H9 (cell line): Measurements from ENCODE around the gene IGF2. TPM values are rescaled to one million over a fixed set of nuclear protein-coding genes. Genes with fewer than 3 reads are reported as not detected.

Experiments used
- DNase-seq: peaks from one replicate; pipeline ENCODE4 v3.0.0-alpha.2; 2017
- H2AFZ ChIP-seq: one replicate; pipeline ENCODE4 v1.6.1; 2013; ENCODE audit warnings: mild to moderate bottlenecking, low read length, control low read depth, moderate library complexity
- H2AK5ac ChIP-seq: 2 replicates; pipeline ENCODE4 v1.6.1; 2013; ENCODE audit warnings: low read length, control low read depth, mixed read lengths; ENCODE audit not compliant: insufficient read length
- H2BK120ac ChIP-seq: one replicate; pipeline ENCODE4 v1.6.1; 2013; ENCODE audit warnings: low read depth, mild to moderate bottlenecking, low read length, control low read depth, inconsistent platforms; ENCODE audit not compliant: poor library complexity, severe bottlenecking
- H2BK12ac ChIP-seq: 2 replicates; pipeline ENCODE4 v1.6.1; 2013; ENCODE audit warnings: low read length, control low read depth, mixed read lengths, low read depth; ENCODE audit not compliant: insufficient read length
- H2BK15ac ChIP-seq: 2 replicates; pipeline ENCODE4 v1.6.1; 2013; ENCODE audit warnings: low read depth, low read length, control low read depth
- H2BK20ac ChIP-seq: one replicate; pipeline ENCODE4 v1.6.1; 2013; ENCODE audit warnings: low read depth, mild to moderate bottlenecking, low read length, control low read depth, inconsistent platforms; ENCODE audit not compliant: poor library complexity, severe bottlenecking
- H2BK5ac ChIP-seq: 2 replicates; pipeline ENCODE4 v1.6.1; 2013; ENCODE audit warnings: low read length, control low read depth, mixed read lengths; ENCODE audit not compliant: insufficient read length
- H3K14ac ChIP-seq: 2 replicates; pipeline ENCODE4 v1.6.1; 2013; ENCODE audit warnings: low read length, control low read depth; ENCODE audit not compliant: insufficient read depth
- H3K18ac ChIP-seq: 2 replicates; pipeline ENCODE4 v1.6.1; 2013; ENCODE audit warnings: low read depth, mild to moderate bottlenecking, mixed read lengths, low read length, control low read depth; ENCODE audit not compliant: insufficient read length
- H3K23ac ChIP-seq: 2 replicates; pipeline ENCODE4 v1.6.1; 2013; ENCODE audit warnings: low read length, control low read depth, mixed read lengths, low read depth; ENCODE audit not compliant: insufficient read length
- H3K23me2 ChIP-seq: 2 replicates; pipeline ENCODE4 v1.6.1; 2013; ENCODE audit warnings: low read depth, mild to moderate bottlenecking, mixed read lengths, low read length, control low read depth; ENCODE audit not compliant: insufficient read length, poor library complexity, severe bottlenecking
- H3K27ac ChIP-seq: 2 replicates; pipeline ENCODE4 v1.5.1; 2013; ENCODE audit warnings: low read length, control low read depth, mixed read lengths, low read depth; ENCODE audit not compliant: insufficient read length
- H3K27me3 ChIP-seq: 2 replicates; pipeline ENCODE4 v1.6.1; 2013; ENCODE audit warnings: low read length, control low read depth, inconsistent platforms; ENCODE audit not compliant: insufficient read depth
- H3K4ac ChIP-seq: 2 replicates; pipeline ENCODE4 v1.6.1; 2013; ENCODE audit warnings: low read depth, mild to moderate bottlenecking, control low read depth, inconsistent platforms, low read length, moderate library complexity
- H3K4me1 ChIP-seq: 2 replicates; pipeline ENCODE4 v1.6.1; 2013; ENCODE audit warnings: low read length, control low read depth, inconsistent platforms; ENCODE audit not compliant: insufficient read depth
- H3K4me2 ChIP-seq: 2 replicates; pipeline ENCODE4 v1.6.1; 2013; ENCODE audit warnings: low read length, control low read depth, mixed read lengths; ENCODE audit not compliant: insufficient read length, insufficient read depth
- H3K56ac ChIP-seq: 2 replicates; pipeline ENCODE4 v1.6.1; 2013; ENCODE audit warnings: low read depth, mild to moderate bottlenecking, mixed read lengths, low read length, control low read depth; ENCODE audit not compliant: insufficient read length
- H3K79me1 ChIP-seq: 2 replicates; pipeline ENCODE4 v1.6.1; 2013; ENCODE audit warnings: low read depth, mild to moderate bottlenecking, moderate library complexity, low read length, control low read depth, inconsistent platforms; ENCODE audit not compliant: insufficient read depth, poor library complexity, severe bottlenecking
- H3K79me2 ChIP-seq: 2 replicates; pipeline ENCODE4 v1.6.1; 2013; ENCODE audit warnings: low read length, control low read depth, inconsistent platforms; ENCODE audit not compliant: insufficient read depth
- H3K9ac ChIP-seq: 2 replicates; pipeline ENCODE4 v1.6.1; 2013; ENCODE audit warnings: low read length, control low read depth, mixed read lengths; ENCODE audit not compliant: insufficient read length; ENCODE audit errors: extremely low read depth
- H3K9me3 ChIP-seq: one replicate; pipeline ENCODE4 v1.6.1; 2013; ENCODE audit warnings: low read depth, low read length, inconsistent platforms; ENCODE audit not compliant: control insufficient read depth
- H3T11ph ChIP-seq: one replicate; pipeline ENCODE4 v1.6.1; 2013; ENCODE audit warnings: mild to moderate bottlenecking, low read length, control low read depth, inconsistent platforms
- H4K20me1 ChIP-seq: one replicate; pipeline ENCODE4 v1.6.1; 2013; ENCODE audit not compliant: control insufficient read depth, insufficient read length, insufficient read depth
- H4K5ac ChIP-seq: 2 replicates; pipeline ENCODE4 v1.6.1; 2013; ENCODE audit warnings: low read depth, mild to moderate bottlenecking, mixed read lengths, low read length, control low read depth; ENCODE audit not compliant: insufficient read length
- H4K8ac ChIP-seq: replicated peaks from 2 replicates; pipeline ENCODE4 v1.6.1; 2013; ENCODE audit warnings: low read length, control low read depth, mixed read lengths, low read depth; ENCODE audit not compliant: insufficient read length
- H4K91ac ChIP-seq: 2 replicates; pipeline ENCODE4 v1.6.1; 2013; ENCODE audit warnings: low read depth, mild to moderate bottlenecking, moderate library complexity, mixed read lengths, low read length, control low read depth; ENCODE audit not compliant: insufficient read length
- H3K27ac Mint-ChIP-seq, 3 experiments: 2 replicates in 2 of 3; 3 replicates in 1 of 3; pipeline ENCODE4 v1.8.0; 2020 to 2021; ENCODE audit warnings: mixed read lengths in 3 of 3, mild to moderate bottlenecking in 1 of 3, moderate library complexity in 1 of 3
- H3K27me3 Mint-ChIP-seq: 2 replicates; pipeline ENCODE4 v1.8.0; 2021; ENCODE audit warnings: low read depth, mild to moderate bottlenecking, moderate library complexity, mixed read lengths
- H3K36me3 Mint-ChIP-seq, 3 experiments: 2 replicates in 2 of 3; 3 replicates in 1 of 3; pipeline ENCODE4 v1.8.0; 2020 to 2021; ENCODE audit warnings: low read depth in 3 of 3, mixed read lengths in 3 of 3; ENCODE audit not compliant: insufficient read depth in 1 of 3
- H3K4me1 Mint-ChIP-seq, 2 experiments: 2 replicates each; pipeline ENCODE4 v1.8.0; 2020; ENCODE audit warnings: mixed read lengths in 2 of 2
- H3K4me3 Mint-ChIP-seq, 2 experiments: 2 replicates in 1 of 2; 3 replicates in 1 of 2; pipeline ENCODE4 v1.8.0; 2020 to 2021; ENCODE audit warnings: mild to moderate bottlenecking in 2 of 2, mixed read lengths in 2 of 2, moderate library complexity in 1 of 2
- H3K9me3 Mint-ChIP-seq, 2 experiments: 2 replicates in 1 of 2; 3 replicates in 1 of 2; pipeline ENCODE4 v1.8.0; 2020; ENCODE audit warnings: mild to moderate bottlenecking in 2 of 2, mixed read lengths in 2 of 2, moderate library complexity in 1 of 2
- CTCF ChIP-seq: fragments of 200-600 bp; sonication (generic); conservative IDR thresholded peaks from 3 replicates; pipeline ENCODE4 v1.8.0; 2021; ENCODE audit warnings: antibody characterized with exemption, mild to moderate bottlenecking
- WGBS: extraction: QIAGEN DNeasy Blood & Tissue Kit; methylation state at CpG from one replicate; pipeline ENCODE4 v1.1.7; 2013; ENCODE audit warnings: missing lambda C conversion rate, low lambda C conversion rate, mixed read lengths; ENCODE audit not compliant: insufficient read length; ENCODE audit errors: extremely low coverage; 5-methylcytosine and 5-hydroxymethylcytosine counted together
- total RNA-seq: library from RNA; stranded (reverse); gene quantifications from 2 replicates; pipeline ENCODE4 v1.2.1, GENCODE V29; 2021

IGF2 gene
- total RNA-seq, 1 experiment from 2014 or later, result 2.8 TPM

- H3T11ph ChIP-seq, result no peak overlapping the region
- no peak overlapping the region for H2BK5ac ChIP-seq
- H3K4me2 ChIP-seq, result no peak overlapping the region
- no peaks in the 10 kb centered on the region for H3K23me2 ChIP-seq
- H3K14ac ChIP-seq, result no peak overlapping the region
- no peak overlapping the region for H3K9ac ChIP-seq
- no peaks in the 10 kb centered on the region for H3K4me1 ChIP-seq
- no peaks in the 10 kb centered on the region for H4K20me1 ChIP-seq
- no CpG with 5 or more reads among the region's 18 CpGs for WGBS
- no peaks in the 10 kb centered on the region for H3K9me3 ChIP-seq
- H3K27ac Mint-ChIP-seq, result peak overlapping the region in 1 of 3 experiments; percentile 49; a peak in 1 of 7 replicates
- no peak overlapping the region for H2AK5ac ChIP-seq
- H3K36me3 Mint-ChIP-seq, result peaks cover 0 to 3% (median 3%) of the 10 kb centered on the region in 3 experiments; a peak in 2 of 7 replicates
- H3K79me1 ChIP-seq, result no peaks in the 10 kb centered on the region
- no peak overlapping the region for H3K56ac ChIP-seq
- no peak overlapping the region for H3K23ac ChIP-seq
- no peak overlapping the region for H2BK120ac ChIP-seq
- no peak overlapping the region for H2BK20ac ChIP-seq
- peaks cover 64% of the 10 kb centered on the region for H3K27me3 Mint-ChIP-seq
- no peak for DNase-seq
- peaks cover 0 to 28% of the 10 kb centered on the region in 2 experiments; a peak in 3 of 4 replicates for H3K4me1 Mint-ChIP-seq
- H3K18ac ChIP-seq, result no peak overlapping the region
- H2AFZ ChIP-seq, result no peak overlapping the region
- H4K8ac ChIP-seq, result no peak overlapping the region
- H4K91ac ChIP-seq, result no peak overlapping the region
- H3K79me2 ChIP-seq, result no peaks in the 10 kb centered on the region
- no peak for TF ChIP-seq CTCF
- H2BK12ac ChIP-seq, result no peak overlapping the region
- H3K4ac ChIP-seq, result no peak overlapping the region
- H3K9me3 Mint-ChIP-seq, result peaks cover 4 to 9% of the 10 kb centered on the region in 2 experiments; a peak in 2 of 5 replicates
- H2BK15ac ChIP-seq, result no peak overlapping the region
- no peak overlapping the region for H4K5ac ChIP-seq
- no peak overlapping the region for H3K4me3 Mint-ChIP-seq
- H3K27ac ChIP-seq, result no peak overlapping the region
- peaks cover 2% of the 10 kb centered on the region; the same call in 1 of the 2 replicates for H3K27me3 ChIP-seq
These were observed 8.3 kb downstream of the IGF2 start for GRCh38 chr11:2130881-2131352.
